C4-2B (cell line): ENCODE data around the gene ABL2.

Experiments used
- CTCF ChIP-seq: fragments of 450-650 bp; conservative IDR thresholded peaks from 2 replicates; pipeline ENCODE4 v1.5.1; 2017; ENCODE audit warnings: mild to moderate bottlenecking
- ZFX ChIP-seq: fragments of 450-650 bp; IDR thresholded peaks from 2 replicates; pipeline ENCODE4 v1.6.1; 2017

- TF ChIP-seq CTCF: no peak
- TF ChIP-seq ZFX: no peak
These were observed 61.5 kb downstream of the ABL2 start for GRCh38 chr1:179167955-179168354.
